WTC11 (cell line): ENCODE data around the gene ENAM. TPM values are rescaled to one million over a fixed set of nuclear protein-coding genes. Genes with fewer than 3 reads are reported as not detected.

Experiments
- ATAC-seq: fragments of 200-7000 bp; cut with Tn5 transposase; 2 replicates; pipeline ENCODE4 v1.10.0; 2021; ENCODE audit warnings: mild to moderate bottlenecking, moderate library complexity
- CTCF ChIA-PET: fragments of 300-600 bp; sonication (Branson Sonifier 250); formaldehyde crosslinking; loops from one replicate; lab custom pipeline; 2021; ENCODE audit warnings: antibody characterized with exemption; lab: Charles Lee
- POLR2A ChIA-PET: fragments of 350-600 bp; sonication (Branson Sonifier 250); formaldehyde crosslinking; loops from one replicate; lab custom pipeline; 2021; ENCODE audit warnings: antibody characterized with exemption; lab: Charles Lee
- DNase-seq: peaks from one replicate; pipeline ENCODE4 v3.0.0; 2021; ENCODE audit warnings: low spot score
- H3K27ac Mint-ChIP-seq: 2 replicates; pipeline ENCODE4 v1.8.0; 2021; ENCODE audit warnings: mixed read lengths
- H3K27me3 Mint-ChIP-seq: 2 replicates; pipeline ENCODE4 v1.8.0; 2021; ENCODE audit warnings: low read depth, mild to moderate bottlenecking, moderate library complexity, mixed read lengths
- H3K36me3 Mint-ChIP-seq: 2 replicates; pipeline ENCODE4 v1.8.0; 2021; ENCODE audit warnings: mixed read lengths
- H3K4me1 Mint-ChIP-seq: 2 replicates; pipeline ENCODE4 v1.8.0; 2022; ENCODE audit warnings: mixed read lengths
- H3K4me3 Mint-ChIP-seq: 2 replicates; pipeline ENCODE4 v1.8.0; 2021; ENCODE audit warnings: mild to moderate bottlenecking, moderate library complexity, mixed read lengths
- H3K9me3 Mint-ChIP-seq: 2 replicates; pipeline ENCODE4 v1.8.0; 2021; ENCODE audit warnings: mixed read lengths
- ATF2 ChIP-seq: sonication (generic); formaldehyde crosslinking; IDR thresholded peaks from 2 replicates; pipeline ENCODE4 v1.8.1; 2022; ENCODE audit warnings: low read depth, missing genetic modification reagents, borderline replicate concordance
- ATF3 ChIP-seq: sonication (generic); formaldehyde crosslinking; conservative IDR thresholded peaks from 2 replicates; pipeline ENCODE4 v1.8.1; 2022; ENCODE audit warnings: mild to moderate bottlenecking, missing genetic modification reagents
- ATF6 ChIP-seq: sonication (generic); formaldehyde crosslinking; IDR thresholded peaks from 2 replicates; pipeline ENCODE4 v1.8.1; 2023; ENCODE audit warnings: mild to moderate bottlenecking, missing genetic modification reagents
- CTCF ChIP-seq: fragments of 200-600 bp; IDR thresholded peaks from 2 replicates; pipeline ENCODE4 v1.8.0; 2022; ENCODE audit warnings: antibody characterized with exemption
- ERG ChIP-seq: fragments of 250-450 bp; sonication (Bioruptor Pico); IDR thresholded peaks from 2 replicates; pipeline ENCODE4 v1.8.0; 2021; ENCODE audit warnings: mild to moderate bottlenecking
- IRF2 ChIP-seq: sonication (generic); formaldehyde crosslinking; IDR thresholded peaks from 2 replicates; pipeline ENCODE4 v1.8.0; 2022; ENCODE audit warnings: low read depth, missing genetic modification reagents, borderline replicate concordance
- NFATC4 ChIP-seq: fragments of 250-450 bp; sonication (Bioruptor Pico); IDR thresholded peaks from 2 replicates; pipeline ENCODE4 v1.9.0; 2021; ENCODE audit warnings: mild to moderate bottlenecking
- NFYB ChIP-seq: sonication (generic); formaldehyde crosslinking; conservative IDR thresholded peaks from 2 replicates; pipeline ENCODE4 v1.8.0; 2022; ENCODE audit warnings: low read depth, missing genetic modification reagents
- OVOL2 ChIP-seq: fragments of 250-450 bp; sonication (Bioruptor Pico); IDR thresholded peaks from 2 replicates; pipeline ENCODE4 v1.9.0; 2021; ENCODE audit warnings: mild to moderate bottlenecking, borderline replicate concordance
- PRDM15 ChIP-seq: sonication (generic); formaldehyde crosslinking; IDR thresholded peaks from 2 replicates; pipeline ENCODE4 v1.8.0; 2022; ENCODE audit warnings: missing genetic modification reagents
- PRRX2 ChIP-seq: fragments of 250-450 bp; sonication (Bioruptor Pico); IDR thresholded peaks from 2 replicates; pipeline ENCODE4 v1.8.0; 2021; ENCODE audit warnings: mild to moderate bottlenecking
- SMAD3 ChIP-seq: sonication (generic); formaldehyde crosslinking; IDR thresholded peaks from 2 replicates; pipeline ENCODE4 v1.8.0; 2022; ENCODE audit warnings: missing genetic modification reagents, mild to moderate bottlenecking, borderline replicate concordance
- SMAD4 ChIP-seq: sonication (generic); formaldehyde crosslinking; IDR thresholded peaks from 2 replicates; pipeline ENCODE4 v1.8.0; 2022; ENCODE audit warnings: mild to moderate bottlenecking, missing genetic modification reagents
- TEAD4 ChIP-seq: sonication (generic); formaldehyde crosslinking; IDR thresholded peaks from 2 replicates; pipeline ENCODE4 v1.8.0; 2022; ENCODE audit warnings: mild to moderate bottlenecking, missing genetic modification reagents
- USF1 ChIP-seq: sonication (generic); formaldehyde crosslinking; IDR thresholded peaks from 2 replicates; pipeline ENCODE4 v1.8.0; 2022; ENCODE audit warnings: mild to moderate bottlenecking, missing genetic modification reagents
- ZBTB21 ChIP-seq: sonication (generic); formaldehyde crosslinking; IDR thresholded peaks from 2 replicates; pipeline ENCODE4 v1.8.1; 2023; ENCODE audit warnings: mild to moderate bottlenecking, missing genetic modification reagents, borderline replicate concordance
- ZNF232 ChIP-seq: sonication (generic); formaldehyde crosslinking; IDR thresholded peaks from 2 replicates; pipeline ENCODE4 v1.8.0; 2022; ENCODE audit warnings: mild to moderate bottlenecking, missing genetic modification reagents
- ZNF317 ChIP-seq: sonication (generic); formaldehyde crosslinking; IDR thresholded peaks from 2 replicates; pipeline ENCODE4 v1.8.1; 2023; ENCODE audit warnings: low read depth, mild to moderate bottlenecking, moderate library complexity, missing genetic modification reagents, borderline replicate concordance
- total RNA-seq: library from RNA; stranded (reverse); gene quantifications from 3 replicates; pipeline ENCODE4 v1.2.3, GENCODE V29; 2021

Gene ENAM
- total RNA-seq, 1 experiment from 2014 or later = not detected

GRCh38 chr4:70671091-70671490 is 42.5 kb downstream of the ENAM start:
- no peak overlapping the region for H3K27ac Mint-ChIP-seq
- no peak overlapping the region for H3K4me3 Mint-ChIP-seq
- H3K9me3 Mint-ChIP-seq = no peaks in the 10 kb centered on the region
- ChIA-PET CTCF (interaction anchor here (0.6 kb wide), 1 partner anchor 12 kb away, joined by 5 read pairs; no protein-coding TSS in a partner anchor), POLR2A (no interaction called here)
- no peaks in the 10 kb centered on the region for H3K36me3 Mint-ChIP-seq
- peaks cover 2% of the 10 kb centered on the region; the same call in 1 of the 2 replicates for H3K27me3 Mint-ChIP-seq
- ATAC-seq (no peak), DNase-seq (no peak)
- no peaks in the 10 kb centered on the region for H3K4me1 Mint-ChIP-seq
- TF ChIP-seq ZNF317 (CRISPR knock-in tag) = no peak
- no peak for TF ChIP-seq CTCF
- no peak for TF ChIP-seq SMAD3 (CRISPR knock-in tag)
- TF ChIP-seq OVOL2 (CRISPR knock-in tag) = no peak
- no peak for TF ChIP-seq PRDM15 (CRISPR knock-in tag)
- no peak for TF ChIP-seq USF1 (CRISPR knock-in tag)

GRCh38 chr4:70674191-70674590 is 45.6 kb downstream of the ENAM start:
- no peak for TF ChIP-seq ATF6
- TF ChIP-seq ERG (CRISPR knock-in tag) = no peak
- no peak for TF ChIP-seq OVOL2 (CRISPR knock-in tag)
- no peak for TF ChIP-seq NFYB
- TF ChIP-seq TEAD4 (CRISPR knock-in tag) = no peak
- no peak for TF ChIP-seq NFATC4 (CRISPR knock-in tag)
- TF ChIP-seq ATF3 = no peak
- TF ChIP-seq ATF2 (CRISPR knock-in tag) = no peak
- no peak for TF ChIP-seq IRF2 (CRISPR knock-in tag)
- no peak for TF ChIP-seq ZNF317 (CRISPR knock-in tag)
- no peak for TF ChIP-seq ZBTB21 (CRISPR knock-in tag)
- no peak for TF ChIP-seq ZNF232 (CRISPR knock-in tag)
- no peak for TF ChIP-seq SMAD4 (CRISPR knock-in tag)
- TF ChIP-seq PRRX2 = no peak
- ATAC-seq (no peak), DNase-seq (no peak)
- ChIA-PET POLR2A (no interaction called here), CTCF (interaction anchor here (1.3 kb wide), 1 partner anchor 336 kb away, joined by 3 read pairs; no protein-coding TSS in a partner anchor)
- H3K9me3 Mint-ChIP-seq = no peaks in the 10 kb centered on the region
- no peaks in the 10 kb centered on the region for H3K4me1 Mint-ChIP-seq
- H3K36me3 Mint-ChIP-seq = no peaks in the 10 kb centered on the region
- H3K4me3 Mint-ChIP-seq = no peak overlapping the region
- no peak overlapping the region for H3K27ac Mint-ChIP-seq
- peaks cover 5% of the 10 kb centered on the region; the same call in 1 of the 2 replicates for H3K27me3 Mint-ChIP-seq
